ENCODE data around the gene PLCH2. TPM values are rescaled to one million over a fixed set of nuclear protein-coding genes. Genes with fewer than 3 reads are reported as not detected.

The PLCH2 gene
- total RNA-seq, 1 donor, result 0.81 TPM

DNA sequence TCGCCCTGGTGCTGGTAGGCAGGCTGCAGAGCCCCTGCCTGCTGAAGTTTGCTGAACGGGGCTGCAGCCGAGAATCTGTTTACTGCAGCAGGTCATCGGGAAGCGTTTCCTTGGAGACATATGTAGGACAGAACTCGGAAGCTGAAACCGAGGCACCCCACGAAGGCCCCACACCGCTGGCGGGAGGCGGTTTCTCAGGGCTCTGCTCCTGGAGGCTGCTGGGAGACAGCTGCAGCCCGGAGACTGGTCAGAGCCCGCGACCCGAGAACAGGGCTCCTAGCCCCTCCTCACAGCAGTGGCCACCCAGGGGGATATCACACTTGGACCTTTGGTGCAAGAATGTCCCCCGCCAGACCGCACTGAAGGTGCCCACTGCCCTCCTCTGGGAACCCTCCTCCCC is 12.7 kb upstream of the PLCH2 start:
- DNase-seq (ENCODE audit: low read depth), result no peak
- TF ChIP-seq, protein P1, sequence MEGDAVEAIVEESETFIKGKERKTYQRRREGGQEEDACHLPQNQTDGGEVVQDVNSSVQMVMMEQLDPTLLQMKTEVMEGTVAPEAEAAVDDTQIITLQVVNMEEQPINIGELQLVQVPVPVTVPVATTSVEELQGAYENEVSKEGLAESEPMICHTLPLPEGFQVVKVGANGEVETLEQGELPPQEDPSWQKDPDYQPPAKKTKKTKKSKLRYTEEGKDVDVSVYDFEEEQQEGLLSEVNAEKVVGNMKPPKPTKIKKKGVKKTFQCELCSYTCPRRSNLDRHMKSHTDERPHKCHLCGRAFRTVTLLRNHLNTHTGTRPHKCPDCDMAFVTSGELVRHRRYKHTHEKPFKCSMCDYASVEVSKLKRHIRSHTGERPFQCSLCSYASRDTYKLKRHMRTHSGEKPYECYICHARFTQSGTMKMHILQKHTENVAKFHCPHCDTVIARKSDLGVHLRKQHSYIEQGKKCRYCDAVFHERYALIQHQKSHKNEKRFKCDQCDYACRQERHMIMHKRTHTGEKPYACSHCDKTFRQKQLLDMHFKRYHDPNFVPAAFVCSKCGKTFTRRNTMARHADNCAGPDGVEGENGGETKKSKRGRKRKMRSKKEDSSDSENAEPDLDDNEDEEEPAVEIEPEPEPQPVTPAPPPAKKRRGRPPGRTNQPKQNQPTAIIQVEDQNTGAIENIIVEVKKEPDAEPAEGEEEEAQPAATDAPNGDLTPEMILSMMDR (IDR thresholded peaks at IDR 0.05; ENCODE audit: insufficient read depth, low read length), result no peak
- no peak overlapping the region for H3K4me3 ChIP-seq (ENCODE audit: low read depth, low read length)

DNA sequence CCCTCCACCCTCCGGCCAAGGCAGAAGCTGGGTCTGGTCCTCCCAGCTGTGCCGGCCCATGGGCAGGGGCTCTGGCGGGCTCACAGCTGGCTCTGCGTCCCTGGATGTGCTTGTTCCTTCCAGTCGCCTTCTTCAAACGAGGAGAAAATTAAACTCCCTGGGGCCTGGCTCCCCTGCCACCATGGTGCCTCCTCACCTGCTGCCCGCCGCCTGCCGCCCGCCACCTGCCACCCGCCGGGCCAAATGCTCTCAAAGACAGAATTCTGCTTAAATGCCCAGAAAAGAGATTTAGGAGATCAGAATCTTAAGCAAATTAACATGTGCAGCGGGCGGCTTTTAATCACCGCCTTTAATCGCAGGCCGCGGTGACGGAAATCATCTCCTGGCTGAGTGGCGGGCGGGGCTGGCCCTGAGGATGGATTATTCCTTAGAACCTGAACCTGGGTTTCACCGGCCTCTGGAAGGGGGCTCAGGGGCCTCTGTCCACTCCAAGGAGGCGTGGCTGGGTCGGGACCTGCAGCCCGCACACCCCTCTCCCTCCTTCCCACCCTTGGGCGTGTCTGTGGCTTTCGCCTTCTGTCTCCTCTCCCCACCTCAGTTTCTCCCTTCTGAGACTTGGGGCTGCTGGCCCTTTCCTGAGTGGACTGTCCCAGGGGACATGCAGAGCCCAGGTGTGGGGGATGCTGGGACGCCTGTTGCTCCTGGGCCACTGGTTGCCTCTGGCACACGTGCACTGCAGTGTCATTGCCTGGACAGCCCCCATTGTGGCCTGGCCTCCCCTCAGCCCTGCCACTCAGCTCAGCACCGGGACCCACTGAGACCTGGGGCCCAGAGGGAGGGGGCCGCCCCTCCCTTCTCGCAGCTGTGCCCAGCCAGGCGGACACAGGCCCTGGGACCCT is 10.5 kb upstream of the PLCH2 start:
- TF ChIP-seq, protein P1 (IDR thresholded peaks at IDR 0.05; ENCODE audit: insufficient read depth, low read length), result no peak
- no peak for DNase-seq (ENCODE audit: low read depth)

DNA sequence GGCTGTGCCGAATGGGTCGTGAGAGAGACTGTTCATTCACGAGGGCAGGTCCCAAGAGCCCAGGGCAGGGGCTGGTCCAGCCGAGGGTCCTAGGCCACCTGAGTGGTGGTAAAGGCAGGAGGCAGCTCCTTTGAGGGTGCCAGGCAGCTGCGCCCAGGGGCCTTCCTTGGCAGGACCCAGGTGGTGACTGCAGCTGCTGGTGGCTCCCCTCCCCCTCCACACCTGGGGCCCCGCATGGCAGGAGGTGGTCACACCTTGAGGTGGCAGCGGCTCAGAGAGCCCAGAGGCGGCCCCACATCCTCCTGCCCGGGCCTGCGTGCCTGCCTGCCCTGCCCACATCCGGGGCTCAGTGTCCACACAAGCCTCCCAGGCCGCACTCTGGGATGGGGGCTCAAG is 9.8 kb upstream of the PLCH2 start:
- no peak for DNase-seq (ENCODE audit: low read depth)
- H3K4me3 ChIP-seq (ENCODE audit: low read depth, low read length), result no peak overlapping the region
- TF ChIP-seq, protein P1 (IDR thresholded peaks at IDR 0.05; ENCODE audit: insufficient read depth, low read length), result no peak

More for the DNA sequence above, 10.5 kb upstream of the PLCH2 start:
- H3K4me3 ChIP-seq (ENCODE audit: low read depth, low read length), result no peak overlapping the region

DNA sequence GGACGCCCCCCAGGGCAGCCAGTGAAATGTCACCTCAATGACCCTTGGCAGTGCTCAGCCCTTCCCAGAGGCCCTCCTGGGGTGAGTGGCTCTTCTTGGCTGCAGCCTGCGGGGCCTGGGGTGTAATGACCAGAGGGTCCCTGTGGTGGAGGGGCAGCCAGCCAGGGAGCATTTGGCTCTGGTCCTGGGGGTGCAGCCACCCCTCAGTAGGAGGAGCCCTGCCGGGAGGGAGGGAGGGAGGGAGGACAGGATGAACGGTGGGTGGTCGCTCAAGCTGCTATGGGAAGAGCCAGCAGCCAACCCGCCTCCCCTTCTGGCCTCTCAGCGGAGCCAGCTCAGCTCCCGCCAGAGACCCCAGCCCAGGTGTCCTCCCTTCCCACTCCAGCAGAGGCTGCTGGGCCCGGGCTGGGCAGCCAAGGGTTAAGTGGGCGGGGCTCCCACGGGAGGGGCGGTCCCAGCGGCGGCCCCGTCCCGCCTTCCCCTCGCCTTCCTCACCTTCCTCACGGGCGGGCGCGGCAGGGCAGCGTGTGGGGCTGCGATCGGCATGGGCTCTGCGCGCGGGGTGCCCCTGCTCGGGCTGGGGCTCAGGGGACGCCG is 9.0 kb upstream of the PLCH2 start:
- DNase-seq (ENCODE audit: low read depth), result no peak
- TF ChIP-seq, protein P1 (IDR thresholded peaks at IDR 0.05; ENCODE audit: insufficient read depth, low read length), result no peak
- H3K4me3 ChIP-seq (ENCODE audit: low read depth, low read length), result no peak overlapping the region

DNA sequence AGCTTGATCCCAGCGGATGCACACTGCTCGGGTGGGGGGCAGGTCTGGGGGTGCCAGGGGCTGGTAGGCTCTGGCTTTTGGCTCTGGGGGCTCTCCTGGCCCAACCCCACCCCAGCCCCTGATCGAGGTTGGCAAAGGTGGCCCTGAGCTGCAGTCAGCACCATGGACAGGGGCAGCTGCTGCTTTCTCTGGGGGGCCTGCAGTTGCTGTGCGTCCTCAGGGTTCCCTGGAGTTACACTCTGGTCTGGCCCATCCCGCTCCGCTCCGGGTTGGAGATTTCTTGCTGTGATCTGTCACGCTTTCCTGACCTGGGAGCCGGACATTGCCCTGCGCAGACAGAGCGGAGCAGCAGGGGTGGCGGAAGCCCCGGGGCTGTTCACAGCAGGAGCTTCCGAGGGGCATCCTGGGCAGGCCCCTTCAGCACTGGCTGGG is 8.0 kb upstream of the PLCH2 start:
- no peak overlapping the region for H3K4me3 ChIP-seq (ENCODE audit: low read depth, low read length)
- DNase-seq (ENCODE audit: low read depth), result peak; percentile 22
- TF ChIP-seq, protein P1 (IDR thresholded peaks at IDR 0.05; ENCODE audit: insufficient read depth, low read length), result no peak

DNA sequence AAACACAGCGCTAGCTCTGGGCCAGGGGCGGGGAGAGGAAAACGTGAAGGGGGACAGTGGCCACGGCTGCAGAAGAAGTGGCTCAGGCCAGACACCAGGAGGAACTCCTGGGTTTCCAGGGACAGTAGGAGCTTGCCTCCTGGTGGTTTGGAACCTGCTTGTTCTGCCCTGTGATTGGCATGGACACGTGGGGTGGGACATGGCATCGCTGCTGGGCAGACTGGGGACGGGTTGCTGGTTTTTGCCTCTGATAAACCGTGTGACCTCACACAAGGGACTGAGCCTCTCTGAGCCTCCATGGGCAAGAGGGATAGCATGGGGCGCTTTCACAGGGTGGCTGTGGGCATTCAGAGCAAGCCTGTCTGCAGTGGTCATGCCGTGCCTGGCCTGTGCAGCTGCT is 7.5 kb upstream of the PLCH2 start:
- no peak overlapping the region for H3K4me3 ChIP-seq (ENCODE audit: low read depth, low read length)
- TF ChIP-seq, protein P1 (IDR thresholded peaks at IDR 0.05; ENCODE audit: insufficient read depth, low read length), result no peak

More for the DNA sequence above, 7.5 kb upstream of the PLCH2 start:
- no peak for DNase-seq (ENCODE audit: low read depth)

All from fibroblast of the aortic adventitia (primary cell).